ENCODE results near the gene STARD3NL. TPM values are rescaled to one million over a fixed set of nuclear protein-coding genes. Genes with fewer than 3 reads are reported as not detected.
"Not testable (repeated sequence)": the region's sequence is repeated elsewhere in the genome, so short reads cannot be mapped to it uniquely, and the experiment has no call there.

The STARD3NL gene
- total RNA-seq, 2 donors from 2014 or later: 25.4 to 25.5 TPM

GRCh38 chr7:38235606-38236005 lies 57.6 kb downstream of the STARD3NL start:
- no peak overlapping the region for H3K9ac ChIP-seq (ENCODE audit: low read depth in 2 of 2, low read length in 2 of 2)
- TF ChIP-seq CTCF (IDR thresholded peaks at IDR 0.05): no peak
- H3K27me3 ChIP-seq: no peaks in the 10 kb centered on the region
- no peak for DNase-seq
- H3K4me1 ChIP-seq: no peaks in the 10 kb centered on the region
- intact Hi-C loops (cut with DNase I): no loop called here
- no peaks in the 10 kb centered on the region for H3K36me3 ChIP-seq
- H3K4me3 ChIP-seq: no peak overlapping the region
- no peaks in the 10 kb centered on the region for H3K9me3 ChIP-seq
- no peak overlapping the region for H3K27ac ChIP-seq

- H3K27me3 ChIP-seq; H3K9ac ChIP-seq (ENCODE audit: low read depth in 2 of 2, low read length in 2 of 2); intact Hi-C loops (cut with DNase I); H3K9me3 ChIP-seq; H3K27ac ChIP-seq; DNase-seq; H3K4me3 ChIP-seq; H3K36me3 ChIP-seq; H3K4me1 ChIP-seq: not testable (repeated sequence)
Measured at GRCh38 chr7:38239129-38239528, 61.1 kb downstream of the STARD3NL start.

- Histone ChIP-seq H3K9ac (ENCODE audit: low read depth in 2 of 2, low read length in 2 of 2) (no peak overlapping the region), H3K9me3 (no peaks in the 10 kb centered on the region), H3K27me3 (no peaks in the 10 kb centered on the region), H3K4me3 (no peak overlapping the region), H3K36me3 (no peaks in the 10 kb centered on the region), H3K4me1 (no peaks in the 10 kb centered on the region), H3K27ac (no peak overlapping the region)
- TF ChIP-seq CTCF (IDR thresholded peaks at IDR 0.05): no peak
- intact Hi-C loops (cut with DNase I): no loop called here
- no peak for DNase-seq
Measured at GRCh38 chr7:38241071-38241470, 63.0 kb downstream of the STARD3NL start.

GRCh38 chr7:38242814-38243213 lies 64.8 kb downstream of the STARD3NL start:
- Histone ChIP-seq H3K27me3 (no peaks in the 10 kb centered on the region), H3K9ac (ENCODE audit: low read depth in 2 of 2, low read length in 2 of 2) (no peak overlapping the region), H3K36me3 (no peaks in the 10 kb centered on the region), H3K9me3 (no peaks in the 10 kb centered on the region), H3K4me3 (no peak overlapping the region), H3K27ac (no peak overlapping the region), H3K4me1 (no peaks in the 10 kb centered on the region)
- TF ChIP-seq CTCF (IDR thresholded peaks at IDR 0.05): no peak
- intact Hi-C loops (cut with DNase I): no loop called here
- no peak for DNase-seq

- H3K27ac ChIP-seq; H3K9ac ChIP-seq (ENCODE audit: low read depth in 2 of 2, low read length in 2 of 2); intact Hi-C loops (cut with DNase I); H3K9me3 ChIP-seq; H3K4me1 ChIP-seq; DNase-seq; H3K36me3 ChIP-seq; H3K4me3 ChIP-seq; H3K27me3 ChIP-seq: not testable (repeated sequence)
Measured at GRCh38 chr7:38243345-38243744, 65.3 kb downstream of the STARD3NL start.

- intact Hi-C loops (cut with DNase I): no loop called here
- Histone ChIP-seq H3K9me3 (no peaks in the 10 kb centered on the region), H3K9ac (ENCODE audit: low read depth in 2 of 2, low read length in 2 of 2) (no peak overlapping the region), H3K4me3 (no peak overlapping the region), H3K27ac (no peak overlapping the region), H3K36me3 (no peaks in the 10 kb centered on the region), H3K27me3 (no peaks in the 10 kb centered on the region), H3K4me1 (no peaks in the 10 kb centered on the region)
- no peak for TF ChIP-seq CTCF (IDR thresholded peaks at IDR 0.05)
- DNase-seq: no peak
Measured at GRCh38 chr7:38244516-38244915, 66.5 kb downstream of the STARD3NL start.
